SU-DHL-6 (cell line): ENCODE results near the gene MEI1.

ENCODE experiments used
- H2AFZ ChIP-seq: fragments of 200-600 bp; sonication (generic); 2 replicates; pipeline ENCODE4 v1.6.1; 2014; ENCODE audit warnings: low read depth, mild to moderate bottlenecking, moderate library complexity, mixed read lengths, antibody characterized with exemption, low read length; ENCODE audit not compliant: severe bottlenecking
- H3F3A ChIP-seq: fragments of 200-600 bp; shearing (Covaris generic); 2 replicates; pipeline ENCODE4 v1.6.0; 2016; ENCODE audit warnings: antibody characterized with exemption, mild to moderate bottlenecking; ENCODE audit not compliant: insufficient read depth
- H3K27ac ChIP-seq: fragments of 200-600 bp; sonication (generic); 2 replicates; pipeline ENCODE4 v1.5.1; 2016; ENCODE audit warnings: low read depth, mild to moderate bottlenecking, low read length, moderate library complexity, mixed read lengths
- H3K27me3 ChIP-seq: fragments of 200-600 bp; sonication (generic), shearing (Covaris generic); 2 replicates; pipeline ENCODE4 v1.6.0; 2014; ENCODE audit warnings: mild to moderate bottlenecking, low read length
- H3K36me3 ChIP-seq: fragments of 200-600 bp; sonication (generic); 2 replicates; pipeline ENCODE4 v1.6.1; 2014; ENCODE audit warnings: mild to moderate bottlenecking, low read length, mixed read lengths
- H3K4me2 ChIP-seq: fragments of 300-600, 200-600 bp; shearing (Covaris generic), sonication (generic); 2 replicates; pipeline ENCODE4 v1.6.0; 2014; ENCODE audit warnings: low read length, low read depth, mild to moderate bottlenecking; ENCODE audit not compliant: poor library complexity, severe bottlenecking
- H3K4me3 ChIP-seq: fragments of 200-600 bp; sonication (generic); 2 replicates; pipeline ENCODE4 v1.5.1; 2014; ENCODE audit warnings: antibody characterized with exemption, low read length, mild to moderate bottlenecking, mixed read lengths; ENCODE audit not compliant: insufficient read depth, poor library complexity, severe bottlenecking
- H3K79me2 ChIP-seq: fragments of 200-600 bp; sonication (generic); 2 replicates; pipeline ENCODE4 v1.6.1; 2014; ENCODE audit warnings: mild to moderate bottlenecking, low read length, moderate library complexity; ENCODE audit not compliant: insufficient read depth
- H3K9ac ChIP-seq: fragments of 200-600 bp; sonication (generic); 2 replicates; pipeline ENCODE4 v1.7.0; 2014; ENCODE audit warnings: mild to moderate bottlenecking, low read length
- H3K9me2 ChIP-seq: fragments of 200-600 bp; sonication (generic); replicated peaks from 2 replicates; pipeline ENCODE4 v1.6.1; 2014; ENCODE audit warnings: low read length; ENCODE audit not compliant: insufficient read depth
- H3K9me3 ChIP-seq: fragments of 200-600 bp; sonication (generic); 2 replicates; pipeline ENCODE4 v1.6.1; 2014; ENCODE audit warnings: low read length, mixed read lengths; ENCODE audit not compliant: insufficient read depth
- H4K20me1 ChIP-seq: fragments of 200-600 bp; sonication (generic); 2 replicates; pipeline ENCODE4 v1.6.1; 2014; ENCODE audit warnings: low read depth, mild to moderate bottlenecking, antibody characterized with exemption, low read length, moderate library complexity, mixed read lengths
- CTCF ChIP-seq: fragments of 200-600 bp; sonication (generic); IDR thresholded peaks from one replicate; pipeline ENCODE4 v1.5.1; 2017; ENCODE audit warnings: antibody characterized with exemption, mild to moderate bottlenecking, low read length, moderate library complexity; ENCODE audit not compliant: insufficient read depth, poor library complexity, severe bottlenecking
- EZH2phosphoT487 ChIP-seq: fragments of 200-600 bp; sonication (generic), shearing (Covaris generic); conservative IDR thresholded peaks from 2 replicates; pipeline ENCODE4 v1.6.1; 2018; ENCODE audit warnings: mild to moderate bottlenecking, antibody characterized with exemption, low read length, moderate library complexity, mixed read lengths

The MEI1 gene

GRCh38 chr22:41805639-41806038, 106.3 kb downstream of the MEI1 start:
- H3K79me2 ChIP-seq = peaks cover 15% of the 10 kb centered on the region; the same call in 1 of the 2 replicates
- H3K9me3 ChIP-seq = no peaks in the 10 kb centered on the region
- H4K20me1 ChIP-seq = no peaks in the 10 kb centered on the region
- H3K9ac ChIP-seq = no peak overlapping the region
- H3K36me3 ChIP-seq = no peaks in the 10 kb centered on the region
- no peaks in the 10 kb centered on the region for H3K27me3 ChIP-seq
- no peaks in the 10 kb centered on the region for H3K9me2 ChIP-seq
- H2AFZ ChIP-seq = no peak overlapping the region
- TF ChIP-seq CTCF (no peak), EZH2phosphoT487 (no peak)
- H3K4me3 ChIP-seq = no peak overlapping the region
- no peak overlapping the region for H3K4me2 ChIP-seq
- H3K27ac ChIP-seq = no peak overlapping the region
- H3F3A ChIP-seq = 0 out of 2 replicates have a peak, but pooled peaks cover 3% of the 10 kb centered on the region

DNA sequence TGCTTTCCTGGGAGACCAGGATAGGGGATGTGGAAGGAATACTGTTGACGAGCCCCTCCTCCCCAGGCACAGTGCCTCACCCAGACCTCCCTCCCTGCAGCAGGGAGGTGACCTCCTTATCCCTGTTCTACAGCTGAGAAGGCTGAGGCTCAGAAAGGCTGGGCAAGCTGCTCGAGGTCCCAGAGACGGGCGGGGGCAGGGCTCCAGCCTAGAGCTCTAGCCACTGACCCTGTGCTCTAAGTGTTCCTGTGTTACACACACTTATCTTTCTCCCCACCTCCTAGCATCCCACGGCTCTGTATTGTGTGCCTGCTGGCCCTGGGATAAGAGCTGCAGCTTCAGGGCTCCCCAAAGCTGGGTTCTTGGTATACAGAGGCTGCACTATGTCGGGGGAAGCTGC, 109.1 kb downstream of the MEI1 start:
- H3F3A ChIP-seq = no peaks in the 10 kb centered on the region

GRCh38 chr22:41810022-41810421, 110.7 kb downstream of the MEI1 start:
- H3K4me2 ChIP-seq = no peak overlapping the region
- no peaks in the 10 kb centered on the region for H3K9me2 ChIP-seq
- no peak overlapping the region for H3K27ac ChIP-seq
- TF ChIP-seq CTCF (no peak), EZH2phosphoT487 (no peak)
- no peaks in the 10 kb centered on the region for H3K79me2 ChIP-seq
- no peaks in the 10 kb centered on the region for H4K20me1 ChIP-seq
- H3F3A ChIP-seq = no peaks in the 10 kb centered on the region
- H3K27me3 ChIP-seq = no peaks in the 10 kb centered on the region
- H3K4me3 ChIP-seq = no peak overlapping the region
- H3K9ac ChIP-seq = no peak overlapping the region
- no peaks in the 10 kb centered on the region for H3K9me3 ChIP-seq
- H2AFZ ChIP-seq = no peak overlapping the region
- no peaks in the 10 kb centered on the region for H3K36me3 ChIP-seq

More for the DNA sequence above, 109.1 kb downstream of the MEI1 start:
- no peaks in the 10 kb centered on the region for H3K36me3 ChIP-seq
- TF ChIP-seq EZH2phosphoT487 (no peak), CTCF (no peak)
- H4K20me1 ChIP-seq = no peaks in the 10 kb centered on the region
- no peak overlapping the region for H3K4me3 ChIP-seq
- no peaks in the 10 kb centered on the region for H3K9me2 ChIP-seq
- no peak overlapping the region for H2AFZ ChIP-seq
- no peak overlapping the region for H3K27ac ChIP-seq
- H3K9ac ChIP-seq = no peak overlapping the region
- H3K9me3 ChIP-seq = no peaks in the 10 kb centered on the region
- H3K27me3 ChIP-seq = no peaks in the 10 kb centered on the region
- H3K4me2 ChIP-seq = no peak overlapping the region
- H3K79me2 ChIP-seq = no peaks in the 10 kb centered on the region
